KMS-11 (cell line): ENCODE measurements around the gene IGFBP5.

Experiments used
- H2AFZ ChIP-seq: fragments of 200-600 bp; sonication (generic); 2 replicates; pipeline ENCODE4 v1.6.1; 2016; ENCODE audit warnings: antibody characterized with exemption, mixed run types, low read depth
- H3K27ac ChIP-seq: fragments of 200-600 bp; sonication (generic); 2 replicates; pipeline ENCODE4 v1.6.1; 2016; ENCODE audit warnings: mild to moderate bottlenecking, mixed run types
- H3K27me3 ChIP-seq: fragments of 200-600 bp; sonication (generic); 2 replicates; pipeline ENCODE4 v1.6.1; 2017; ENCODE audit warnings: mild to moderate bottlenecking, low read depth, mixed run types, moderate library complexity; ENCODE audit not compliant: insufficient read depth
- H3K36me3 ChIP-seq: fragments of 200-600 bp; sonication (generic); 2 replicates; pipeline ENCODE4 v1.6.1; 2017; ENCODE audit warnings: mild to moderate bottlenecking, mixed run types; ENCODE audit not compliant: insufficient read depth
- H3K4me1 ChIP-seq: fragments of 200-600 bp; sonication (generic); 2 replicates; pipeline ENCODE4 v1.6.1; 2016; ENCODE audit warnings: mild to moderate bottlenecking, low read depth, mixed run types; ENCODE audit not compliant: poor library complexity, severe bottlenecking
- H3K4me2 ChIP-seq: fragments of 200-600 bp; sonication (generic); 2 replicates; pipeline ENCODE4 v1.7.0; 2016; ENCODE audit warnings: mild to moderate bottlenecking, mixed run types
- H3K4me3 ChIP-seq: fragments of 200-600 bp; sonication (generic); IDR thresholded peaks from 2 replicates; pipeline ENCODE4 v1.6.1; 2017; ENCODE audit warnings: low read depth, low read length, mixed read lengths; ENCODE audit not compliant: insufficient read depth
- H3K79me2 ChIP-seq: fragments of 200-600 bp; sonication (generic); 2 replicates; pipeline ENCODE4 v1.6.1; 2016; ENCODE audit warnings: low read depth, mixed run types; ENCODE audit not compliant: insufficient read depth
- H3K9ac ChIP-seq: fragments of 200-600 bp; sonication (generic); 2 replicates; pipeline ENCODE4 v1.6.1; 2016; ENCODE audit warnings: mild to moderate bottlenecking, mixed run types
- H4K20me1 ChIP-seq: fragments of 200-600 bp; sonication (generic); 2 replicates; pipeline ENCODE4 v1.6.1; 2016; ENCODE audit warnings: mild to moderate bottlenecking, mixed run types; ENCODE audit not compliant: insufficient read depth
- CTCF ChIP-seq: fragments of 200-600 bp; sonication (generic); conservative IDR thresholded peaks from 2 replicates; pipeline ENCODE4 v1.6.1; 2017; ENCODE audit warnings: low read depth, mild to moderate bottlenecking, antibody characterized with exemption, low read length, moderate library complexity, mixed read lengths

The IGFBP5 gene

GRCh38 chr2:216622526-216622925 is 72.8 kb downstream of the IGFBP5 start:
- H3K4me3 ChIP-seq: no peak overlapping the region
- no peak overlapping the region for H3K27ac ChIP-seq
- H3K4me1 ChIP-seq: no peaks in the 10 kb centered on the region
- H3K4me2 ChIP-seq: no peak overlapping the region
- no peak for TF ChIP-seq CTCF
- H3K27me3 ChIP-seq: no peaks in the 10 kb centered on the region
- no peak overlapping the region for H2AFZ ChIP-seq
- no peaks in the 10 kb centered on the region for H3K36me3 ChIP-seq
- H3K9ac ChIP-seq: no peak overlapping the region
- H4K20me1 ChIP-seq: no peaks in the 10 kb centered on the region
- H3K79me2 ChIP-seq: no peaks in the 10 kb centered on the region
